HG03439 (cell line): ENCODE measurements around the gene GPANK1.
A peak's percentile ranks its signal among the peaks of the same experiment; 100 is the strongest.
"Not testable (repeated sequence)": the region's sequence is repeated elsewhere in the genome, so short reads cannot be mapped to it uniquely, and the experiment has no call there.

Experiments used
- ATAC-seq: cut with Tn5 transposase; IDR thresholded peaks from one replicate; pipeline ENCODE4 v1.9.1; 2021; ENCODE audit warnings: mild to moderate bottlenecking, moderate library complexity; ENCODE audit not compliant: unreplicated experiment

The GPANK1 gene

DNA sequence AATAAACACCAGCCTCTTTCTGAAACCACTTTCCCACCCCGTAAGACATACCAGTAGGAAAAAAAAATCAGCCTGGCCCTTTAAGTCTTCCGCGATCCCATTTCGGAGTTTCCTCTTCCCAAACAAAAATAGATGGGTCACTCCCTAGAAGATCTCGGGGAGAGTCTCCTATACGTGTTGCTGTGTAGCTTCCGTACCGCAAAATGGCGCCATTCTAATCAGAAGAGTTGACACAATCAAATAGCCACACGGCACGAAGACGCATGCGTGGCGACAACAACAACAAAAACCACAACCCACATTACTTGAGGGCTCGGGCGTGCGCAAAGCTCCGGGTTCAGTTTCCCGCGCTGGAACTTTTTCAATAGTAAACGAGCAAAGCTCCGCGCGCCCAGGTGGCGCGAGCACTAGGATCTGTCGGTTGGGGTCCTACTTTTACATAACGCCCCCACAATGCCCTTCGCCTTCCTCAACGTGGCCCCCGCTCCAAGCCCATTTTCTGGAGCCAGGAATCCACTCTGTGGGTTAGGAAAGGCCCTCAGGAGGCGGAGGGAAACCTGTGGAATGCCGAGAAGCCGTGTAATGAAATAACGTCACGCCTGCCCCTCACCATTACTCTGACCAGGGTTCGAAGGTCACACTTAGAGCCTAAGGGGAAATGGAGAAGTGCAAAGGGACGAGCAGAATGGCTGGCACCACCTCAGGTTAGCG, at the start of gene GPANK1:
Gene GPANK1 (minus strand): TSS at position 208 of the 711 bp plus-strand sequence. CDS start 519 bp downstream, outside the sequence.
- ATAC-seq = peak; percentile 38

DNA sequence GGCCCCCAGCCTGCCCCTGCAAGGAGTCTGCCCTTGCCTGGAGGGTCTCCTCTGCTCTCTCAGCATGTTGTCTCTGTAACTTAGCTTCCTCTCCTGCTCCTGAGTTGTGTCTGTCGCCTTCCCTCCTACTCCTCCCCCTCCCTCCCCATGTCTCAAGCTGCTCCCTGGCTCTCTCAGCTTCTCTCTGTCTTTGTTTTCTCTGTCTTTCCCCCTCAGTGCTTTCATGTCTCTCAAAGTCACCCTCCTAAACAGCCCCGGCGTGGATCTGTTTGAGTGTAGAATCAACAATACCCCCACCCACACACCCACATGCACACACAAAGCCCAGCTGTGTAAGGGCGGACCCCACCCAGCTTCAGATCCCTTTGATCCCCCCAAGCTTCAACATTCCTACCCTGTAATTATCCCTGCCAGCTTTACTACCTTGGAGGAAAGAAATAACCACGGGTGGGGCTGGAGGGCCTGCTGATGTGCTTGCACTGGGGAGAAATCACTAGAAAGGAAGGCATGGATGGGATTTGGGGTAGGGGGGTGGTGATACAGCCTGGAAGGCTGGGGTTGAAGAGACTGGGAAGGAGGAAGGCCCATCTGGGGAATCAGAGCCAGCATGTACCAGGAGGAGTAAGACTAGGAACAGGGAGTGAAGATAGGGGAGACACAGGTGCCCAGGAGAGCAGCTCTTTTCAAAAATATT, 49.3 kb upstream of the GPANK1 start:
- no peak for ATAC-seq

DNA sequence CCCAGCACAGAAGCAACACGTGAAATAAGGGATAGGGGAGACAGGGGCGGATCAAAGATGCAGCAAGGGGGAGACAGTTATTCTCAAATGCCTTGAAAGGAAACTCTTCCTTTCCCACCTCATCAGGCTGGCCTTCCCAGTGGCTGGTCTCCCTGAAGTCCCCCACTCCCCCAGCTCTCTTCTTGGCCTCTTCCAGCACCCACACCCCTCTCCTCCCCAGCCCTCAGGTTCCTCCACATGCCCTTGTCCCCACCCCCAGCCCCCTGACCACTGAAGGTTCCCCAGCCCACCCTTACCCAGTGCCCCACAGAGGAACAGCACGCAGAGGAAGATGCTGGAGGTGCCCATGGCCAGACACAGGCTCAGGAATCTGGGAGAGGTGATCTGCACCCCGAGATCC, 48.7 kb upstream of the GPANK1 start:
- no peak for ATAC-seq

DNA sequence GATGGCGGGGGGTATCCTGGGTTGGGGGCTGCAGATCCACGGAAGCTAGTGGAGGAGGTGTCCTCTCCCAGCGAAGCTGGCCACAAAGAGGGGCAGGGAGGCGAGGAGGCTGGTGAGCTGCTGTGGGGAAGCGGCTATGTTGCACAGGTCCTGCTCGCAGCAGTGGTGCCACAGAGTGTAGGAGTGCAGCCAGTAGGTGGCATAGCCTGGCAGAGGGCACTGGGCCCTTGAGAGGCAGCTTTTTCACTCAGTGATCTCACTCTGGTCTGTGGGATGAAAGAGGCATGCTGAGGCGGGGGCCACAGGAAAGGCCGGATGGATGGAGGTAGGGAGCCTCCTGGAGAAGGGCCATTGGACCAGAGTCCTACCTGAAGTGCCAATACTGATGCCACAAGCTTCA, 47.5 kb upstream of the GPANK1 start:
- ATAC-seq = no peak

DNA sequence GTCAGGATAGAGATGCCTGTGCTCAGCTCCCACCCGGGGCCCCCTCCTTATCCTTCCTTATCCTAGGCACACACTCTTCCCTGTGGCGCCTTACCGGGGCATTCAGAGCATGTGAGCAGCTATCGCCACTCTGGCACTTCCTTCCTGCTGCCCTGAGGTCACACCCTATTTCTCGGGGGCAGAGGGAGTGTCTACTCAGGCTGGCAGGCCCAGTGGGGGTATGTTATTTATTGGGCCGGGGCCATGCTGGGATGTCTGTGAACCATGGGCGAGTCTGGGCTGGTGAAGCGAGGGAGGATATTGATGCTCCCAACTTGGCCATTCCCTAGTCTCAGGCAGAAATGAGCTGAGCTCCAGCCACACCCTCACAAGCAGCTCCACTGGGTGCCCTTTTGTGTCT, 46.4 kb upstream of the GPANK1 start:
- no peak for ATAC-seq

DNA sequence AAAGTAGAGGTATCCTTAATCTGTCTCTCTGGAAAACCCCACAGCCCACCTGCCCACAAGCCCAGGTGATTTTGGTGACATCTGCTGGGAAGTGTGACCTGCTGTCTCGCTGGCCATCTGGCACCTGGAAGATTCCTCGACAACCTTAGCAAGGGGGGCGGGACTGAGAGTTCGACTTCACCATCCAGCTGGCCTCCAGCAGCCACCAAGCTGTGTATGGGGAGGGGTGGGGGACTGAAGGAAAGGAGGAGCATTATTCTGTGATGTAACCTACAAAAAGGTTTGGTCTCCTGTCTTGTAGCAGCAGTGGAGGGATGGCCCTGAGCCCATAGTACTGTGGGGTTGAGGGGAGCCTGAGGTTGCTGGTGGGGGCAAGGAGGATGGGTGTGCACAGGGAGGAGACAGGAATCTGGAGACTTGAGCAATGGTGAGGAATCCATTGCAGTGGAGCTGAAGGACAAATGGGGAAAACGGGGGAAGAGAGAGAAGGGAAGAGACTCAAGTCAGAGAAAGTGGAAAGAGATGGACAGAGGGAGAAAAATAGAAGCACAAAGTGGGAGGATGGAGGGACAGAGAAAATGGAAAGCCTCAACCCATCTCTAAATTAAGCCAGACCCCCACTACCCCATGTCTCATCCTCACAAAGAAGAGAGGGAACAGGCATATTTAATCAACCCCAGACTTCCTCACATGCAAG, 45.9 kb upstream of the GPANK1 start:
- no peak for ATAC-seq

DNA sequence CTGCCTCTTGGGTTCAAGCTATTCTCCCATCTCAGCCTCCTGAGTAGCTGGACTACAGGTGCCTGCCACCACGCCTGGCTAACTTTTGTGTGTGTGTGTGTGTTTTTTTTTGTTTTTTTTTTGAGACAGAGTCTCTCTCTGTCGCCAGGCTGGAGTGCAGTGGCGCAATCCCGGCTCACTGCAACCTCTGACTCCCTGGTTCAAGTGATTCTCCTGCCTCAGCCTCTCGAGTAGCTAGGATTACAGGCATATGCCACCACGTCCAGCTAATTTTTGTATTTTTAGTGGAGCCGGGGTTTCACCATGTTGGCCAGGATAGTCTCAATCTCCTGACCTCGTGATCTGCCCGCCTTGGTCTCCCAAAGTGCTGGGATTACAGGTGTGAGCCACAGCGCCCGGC, 44.4 kb upstream of the GPANK1 start:
- ATAC-seq = not testable (repeated sequence)

DNA sequence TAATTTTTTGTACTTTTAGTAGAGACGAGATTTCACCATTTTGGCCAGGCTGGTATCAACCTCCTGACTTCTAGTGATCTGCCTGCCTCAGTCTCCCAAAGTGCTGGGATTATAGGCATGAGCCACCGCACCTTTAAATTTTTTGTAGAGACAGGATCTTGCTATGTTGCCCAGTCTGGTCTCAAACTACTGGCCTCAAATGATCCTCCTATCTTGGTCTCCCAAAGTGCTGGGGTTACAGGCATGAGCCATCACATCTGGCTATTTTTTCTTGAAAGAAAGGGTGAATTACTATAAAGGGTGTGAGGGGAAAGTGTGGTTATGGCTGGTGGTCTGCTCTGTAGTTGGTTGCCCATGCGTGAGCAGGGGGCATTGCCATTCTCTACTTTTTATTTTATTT, 43.4 kb upstream of the GPANK1 start:
- ATAC-seq = no peak

DNA sequence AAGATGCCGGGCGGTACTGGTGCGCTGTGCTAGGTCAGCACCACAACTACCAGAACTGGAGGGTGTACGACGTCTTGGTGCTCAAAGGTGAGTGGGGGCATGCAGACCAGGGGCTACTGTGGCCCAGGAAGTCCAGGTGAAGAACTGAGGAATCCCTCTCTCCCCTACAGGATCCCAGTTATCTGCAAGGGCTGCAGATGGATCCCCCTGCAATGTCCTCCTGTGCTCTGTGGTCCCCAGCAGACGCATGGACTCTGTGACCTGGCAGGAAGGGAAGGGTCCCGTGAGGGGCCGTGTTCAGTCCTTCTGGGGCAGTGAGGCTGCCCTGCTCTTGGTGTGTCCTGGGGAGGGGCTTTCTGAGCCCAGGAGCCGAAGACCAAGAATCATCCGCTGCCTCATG, 42.9 kb upstream of the GPANK1 start:
- no peak for ATAC-seq

DNA sequence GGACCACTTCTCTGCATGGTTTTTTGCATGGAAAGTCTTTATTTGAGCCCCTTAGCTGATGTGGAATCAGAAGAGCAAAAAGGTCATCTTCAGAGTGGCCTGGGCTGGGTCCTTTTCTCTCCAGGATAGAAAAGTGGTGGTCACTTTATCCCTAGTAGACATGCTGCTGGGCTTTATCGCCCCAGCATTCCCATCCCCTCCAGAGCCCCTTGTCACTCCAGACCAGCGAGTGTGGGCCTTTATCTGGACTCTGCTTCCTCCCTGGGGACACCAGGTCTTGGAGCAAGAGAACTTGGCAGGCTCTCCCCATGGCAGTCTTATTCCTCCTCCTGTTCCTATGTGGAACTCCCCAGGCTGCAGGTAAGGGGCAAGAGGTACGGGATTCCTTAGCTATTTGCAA, 41.8 kb upstream of the GPANK1 start, which contains the start of gene LY6G6F:
Gene LY6G6F (plus strand): TSS at position 268 of the 400 bp plus-strand sequence. CDS start 41 bp downstream, at position 309.
- no peak for ATAC-seq

DNA sequence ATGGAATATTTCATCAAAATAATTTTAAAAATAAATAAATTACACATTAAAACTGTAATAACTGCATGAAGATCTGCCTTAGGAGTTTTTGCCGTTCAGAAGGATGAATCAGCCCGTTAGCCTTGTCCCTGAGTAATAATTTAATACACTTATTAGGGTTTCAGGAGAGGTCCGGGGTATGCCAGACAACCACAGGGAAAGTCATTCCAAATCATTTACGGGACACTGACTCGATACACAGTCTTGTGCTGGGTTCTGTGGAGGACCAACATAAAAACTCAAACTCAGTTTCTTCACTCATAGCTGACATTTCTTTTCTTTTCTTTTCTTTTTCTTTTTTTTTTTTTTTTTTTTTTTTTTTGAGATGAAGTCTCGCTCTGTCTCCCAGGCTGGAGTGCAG, 41.1 kb upstream of the GPANK1 start:
- ATAC-seq = no peak

DNA sequence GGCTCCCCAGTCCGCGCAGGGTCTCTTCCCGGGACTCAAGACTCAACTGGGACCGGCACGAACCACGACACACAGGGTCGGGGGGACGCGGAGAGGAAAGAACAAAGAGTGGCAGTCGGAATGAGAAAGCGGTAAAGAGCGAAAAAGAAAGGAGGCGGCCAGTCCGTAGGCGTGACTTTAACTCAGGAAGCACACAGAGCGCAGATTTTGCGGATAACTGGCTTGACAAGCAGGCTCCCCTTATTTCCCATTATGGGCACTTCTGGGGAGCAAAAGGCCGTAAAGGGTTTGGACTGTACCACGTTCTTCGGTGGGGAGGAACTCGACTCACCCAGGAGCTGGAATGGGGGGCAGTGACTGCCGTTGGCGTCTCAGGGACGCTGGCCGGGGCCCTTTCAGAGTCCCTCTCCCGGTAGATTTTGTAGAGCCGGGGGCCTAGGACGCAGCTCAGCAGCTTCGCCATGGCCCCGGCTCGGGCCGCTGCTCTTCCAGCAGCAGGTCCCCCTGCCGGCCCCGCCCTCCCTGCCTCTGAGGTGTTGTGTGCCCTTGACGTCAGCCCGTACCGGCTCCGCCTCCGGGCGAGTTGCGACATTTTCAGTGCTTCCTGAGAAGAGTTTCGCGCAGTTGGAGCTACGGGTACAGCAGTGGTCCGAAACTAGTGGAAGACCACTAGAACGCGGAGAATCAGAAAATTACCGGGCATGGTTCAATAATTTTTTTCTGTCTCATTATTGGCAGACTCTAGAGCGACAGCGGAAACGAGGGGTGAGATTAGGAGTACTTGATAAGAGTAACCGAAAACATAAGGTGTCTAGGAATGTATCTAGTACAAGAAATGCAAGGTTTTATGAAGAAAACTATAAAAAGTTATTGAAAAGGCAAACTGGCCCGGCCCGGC, 38.3 kb upstream of the GPANK1 start, which contains the start of gene ABHD16A:
Gene ABHD16A (minus strand): TSS at position 506 of the 898 bp plus-strand sequence. CDS start 43 bp downstream, at position 463.
- peak; percentile 79 for ATAC-seq

DNA sequence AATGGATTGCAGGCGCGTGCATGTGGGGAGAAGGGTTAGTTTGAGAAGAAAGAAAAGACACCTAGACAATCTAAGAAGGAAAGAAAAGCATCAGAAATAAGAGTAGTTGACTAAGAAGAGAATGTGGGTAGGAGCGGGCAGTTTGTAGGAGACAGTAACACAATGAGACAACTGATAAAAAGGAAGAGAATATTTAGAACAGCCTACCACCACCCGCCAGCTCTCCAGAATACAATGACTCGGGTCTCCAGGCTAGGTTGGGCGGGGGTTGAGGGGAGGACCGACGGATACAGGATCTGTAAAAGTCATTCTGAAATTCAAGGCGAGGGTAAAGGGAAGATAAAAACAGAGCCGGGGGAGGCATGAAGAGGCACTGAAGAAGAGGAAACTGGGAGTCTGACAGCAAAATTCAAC, 37.6 kb upstream of the GPANK1 start:
- no peak for ATAC-seq

DNA sequence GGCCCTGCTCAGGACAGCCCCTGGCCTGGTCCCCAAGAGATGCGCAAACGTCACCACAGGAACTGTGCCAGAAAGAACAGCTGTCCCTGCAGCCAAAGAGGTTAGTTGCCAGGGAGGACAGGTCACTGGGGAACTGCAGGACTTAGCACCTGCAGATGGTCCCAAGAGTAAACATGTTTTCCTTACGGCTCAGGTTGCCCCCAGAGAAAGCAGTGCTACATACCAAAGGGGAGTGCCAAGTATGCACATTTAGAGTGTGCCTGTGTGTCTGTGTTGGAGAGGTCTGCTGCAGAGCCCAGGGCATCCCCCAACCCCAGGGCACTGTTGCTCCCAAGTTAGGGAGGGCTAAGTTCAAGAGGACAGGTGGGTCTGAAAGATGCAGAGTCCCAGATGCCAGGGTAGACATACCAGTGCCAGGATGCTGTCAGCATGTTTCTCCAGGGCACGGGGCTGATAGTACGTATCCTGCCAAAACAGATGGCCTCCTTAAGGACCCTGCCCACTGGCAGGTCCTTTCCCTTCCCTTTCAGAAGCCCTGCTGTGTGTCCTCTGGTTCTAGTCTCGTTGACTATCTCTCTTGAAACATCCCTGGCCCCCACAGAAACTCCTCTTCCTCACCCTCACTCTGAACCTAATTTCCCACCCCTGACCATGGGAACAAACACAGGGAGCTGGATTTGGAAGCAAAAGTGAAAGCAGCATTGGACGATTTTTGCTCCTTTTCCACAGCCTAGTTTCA, 37.0 kb upstream of the GPANK1 start:
- ATAC-seq = no peak

DNA sequence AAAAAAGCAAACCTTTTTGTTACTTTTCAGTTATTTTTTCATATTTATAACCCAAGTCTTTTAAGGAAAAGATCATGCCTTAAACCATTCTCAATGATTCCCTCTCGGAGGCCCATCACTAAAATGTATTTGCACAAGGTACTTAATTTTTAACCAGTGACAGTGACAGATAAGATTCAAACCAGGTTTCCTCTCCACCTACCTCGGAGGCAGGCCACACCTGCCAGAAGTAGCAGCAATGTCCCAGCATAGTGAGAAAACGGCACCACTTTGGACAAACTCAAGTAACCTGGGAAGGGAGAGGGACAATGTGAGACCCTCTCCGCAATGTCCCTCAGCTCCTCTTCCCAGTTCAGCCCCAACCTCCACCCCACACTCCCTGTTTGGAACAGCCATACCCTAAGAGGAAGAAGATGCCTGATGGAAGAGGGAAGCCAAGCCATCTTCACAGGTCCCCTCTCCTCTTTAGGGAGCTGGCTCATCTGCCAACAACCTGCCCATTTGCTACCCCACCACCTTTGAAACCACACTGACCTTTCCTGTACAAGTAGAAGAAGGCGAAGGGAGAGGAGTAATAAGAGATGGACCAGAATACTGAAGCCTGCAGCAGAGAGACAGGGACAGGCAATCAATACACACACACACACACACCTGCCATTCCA, 36.1 kb upstream of the GPANK1 start:
- no peak for ATAC-seq

DNA sequence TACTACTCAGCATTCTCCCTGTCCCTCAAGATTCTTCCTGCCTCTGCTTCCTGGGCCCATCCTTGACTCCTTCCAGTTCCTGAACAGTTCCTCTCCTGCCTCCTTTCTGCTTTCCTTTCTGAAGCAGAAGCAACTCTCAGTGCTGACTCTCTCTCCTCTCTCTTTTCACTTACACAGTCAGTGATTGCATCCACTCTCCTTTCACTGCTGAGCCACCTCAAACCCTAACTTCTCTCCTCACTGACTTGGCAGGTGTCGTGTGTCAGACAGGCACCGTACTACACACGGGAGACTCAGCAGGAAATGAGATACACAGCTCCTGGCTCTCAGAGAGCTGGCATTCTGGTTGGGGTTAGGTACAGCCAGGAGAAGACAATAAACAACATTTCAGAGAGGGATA, 32.8 kb upstream of the GPANK1 start:
- ATAC-seq = no peak

DNA sequence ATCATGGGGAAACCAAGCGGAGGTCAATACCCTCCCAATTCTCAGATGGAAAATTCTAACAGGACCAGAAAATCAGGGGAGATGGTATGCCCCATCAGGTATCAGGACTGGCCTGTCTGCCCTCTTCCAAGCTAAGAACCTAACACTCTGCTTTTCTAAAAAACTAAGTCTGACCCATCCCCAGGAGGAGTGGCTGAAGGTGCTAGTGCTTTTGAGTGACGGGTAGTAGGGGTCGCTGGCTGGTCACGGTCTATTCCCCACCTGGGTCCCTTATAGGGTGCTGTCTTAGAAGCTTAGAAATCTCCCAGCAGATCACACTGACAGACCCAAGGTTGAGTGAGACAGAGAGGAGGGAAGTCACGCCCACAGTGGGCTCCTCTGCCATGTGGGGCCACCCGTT, 28.7 kb upstream of the GPANK1 start:
- ATAC-seq = no peak

DNA sequence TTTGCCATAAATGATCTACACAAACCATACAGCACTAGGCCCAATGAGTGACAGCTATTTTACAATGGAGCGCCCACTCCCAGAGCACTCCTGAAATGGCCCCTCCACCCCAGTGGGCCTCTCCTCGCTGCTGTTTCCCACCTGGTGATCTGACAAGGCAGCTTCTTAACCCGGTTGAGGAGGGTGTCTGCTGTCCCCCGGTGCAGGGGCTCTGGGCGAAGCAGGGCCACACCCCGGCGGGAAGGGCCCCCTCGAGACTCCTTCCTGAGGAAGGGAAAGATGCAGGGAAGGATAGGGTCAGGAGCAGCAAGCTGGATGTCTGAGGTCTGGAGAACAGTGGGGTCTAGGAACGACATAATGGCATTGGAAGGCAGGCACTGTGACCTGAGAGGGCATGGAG, 28.1 kb upstream of the GPANK1 start:
- no peak for ATAC-seq

DNA sequence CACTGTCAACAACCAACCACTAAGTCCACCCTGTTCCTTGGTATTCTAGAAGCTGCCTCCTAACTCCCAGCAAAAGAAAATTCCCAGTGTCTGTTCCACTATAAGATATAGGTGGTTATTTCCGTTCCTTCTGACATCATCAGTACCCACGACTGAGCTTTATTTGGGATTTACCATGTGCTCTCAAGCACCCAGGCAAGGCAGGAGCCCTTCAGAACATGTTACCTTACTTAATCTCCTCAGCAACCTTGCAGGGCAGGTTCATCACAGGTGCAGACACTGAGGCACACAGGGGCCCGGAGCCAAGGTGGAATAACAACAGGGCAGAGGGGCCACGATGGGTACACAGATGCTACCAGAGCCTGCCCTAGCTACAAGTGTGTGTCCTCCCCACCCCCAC, 27.6 kb upstream of the GPANK1 start:
- ATAC-seq = no peak
